HepG2 (cell line): ENCODE data around the gene MPG. TPM values are rescaled to one million over a fixed set of nuclear protein-coding genes. Genes with fewer than 3 reads are reported as not detected.

Source experiments
- ATAC-seq: fragments of 200-7000 bp; cut with Tn5 transposase; 3 replicates; pipeline ENCODE4 v1.9.1; 2020; ENCODE audit warnings: mild to moderate bottlenecking, moderate library complexity
- BruUV-seq: library from RNA; stranded (reverse); fragments of 400-500 nt; replicated peaks from 2 replicates; lab custom pipeline; 2021; lab: Mats Ljungman, UMichigan
- CTCF ChIA-PET: fragments of 300-600 bp; formaldehyde crosslinking; extraction: SDS; loops from one replicate; lab custom pipeline; 2021; ENCODE audit warnings: low total read pairs, inconsistent platforms, low intra/inter-chr PET ratio; lab: Yijun Ruan, JAX
- POLR2A ChIA-PET: fragments of 350-600 bp; sonication (Branson Sonifier 250); formaldehyde crosslinking; loops from one replicate; lab custom pipeline; 2020; ENCODE audit warnings: antibody characterized with exemption, inconsistent platforms; lab: Yijun Ruan, JAX
- DNase-seq: peaks from one replicate; pipeline ENCODE4 v3.0.0-alpha.2; 2015; ENCODE audit warnings: low spot score
- FAIRE-seq: peaks from 3 replicates; lab custom pipeline; 2011; peaks lifted over from hg19 to GRCh38; lab: Jason Lieb, UNC
- H2AFZ ChIP-seq: one replicate; pipeline ENCODE4 v1.6.1; 2011; ENCODE audit warnings: low read length, inconsistent platforms
- H3K27ac ChIP-seq: fragments of 300-600 bp; 3 replicates; pipeline ENCODE4 v1.8.0; 2011; ENCODE audit warnings: mixed run types, mild to moderate bottlenecking, mixed read lengths, low read length, inconsistent platforms; ENCODE audit not compliant: insufficient read depth; ENCODE audit errors: extremely low read length
- H3K27me3 ChIP-seq, 2 experiments: fragments of 200-600 bp in 1 of 2; 2 replicates in 1 of 2; 3 replicates in 1 of 2; pipeline versions ENCODE4 v1.6.0 to v1.8.0; 2011; ENCODE audit warnings: low read length in 2 of 2, mild to moderate bottlenecking in 2 of 2, moderate library complexity in 2 of 2, inconsistent platforms in 1 of 2; ENCODE audit not compliant: insufficient read depth in 2 of 2, control insufficient read depth in 1 of 2
- H3K36me3 ChIP-seq, 2 experiments: fragments of 200-600 bp in 1 of 2; replicated peaks in 1 of 2; 2 replicates in 1 of 2; 3 replicates in 1 of 2; pipeline versions ENCODE4 v1.5.1 to v1.8.0; 2011; ENCODE audit warnings: low read length in 2 of 2, inconsistent platforms in 1 of 2; ENCODE audit not compliant: insufficient read depth in 2 of 2, control insufficient read depth in 1 of 2
- H3K4me1 ChIP-seq: 2 replicates; pipeline ENCODE4 v1.5.1; 2012; ENCODE audit warnings: low read length, inconsistent platforms; ENCODE audit not compliant: insufficient read depth
- H3K4me2 ChIP-seq: 2 replicates; pipeline ENCODE4 v1.6.0; 2011; ENCODE audit warnings: low read depth, low read length, inconsistent platforms
- H3K4me3 ChIP-seq, 3 experiments: fragments of 200-600 bp in 1 of 3; sonication (generic), shearing (Covaris generic) in 1 of 3; replicated peaks in 1 of 3; 2 replicates each; pipeline ENCODE4 v1.5.1; 2011 to 2016; ENCODE audit warnings: low read length in 3 of 3, inconsistent platforms in 2 of 3, low read depth in 2 of 3, mild to moderate bottlenecking in 2 of 3, control low read depth in 1 of 3, mixed read lengths in 1 of 3; ENCODE audit not compliant: insufficient read depth in 1 of 3
- H3K79me2 ChIP-seq: one replicate; pipeline ENCODE4 v1.6.1; 2011; ENCODE audit warnings: low read length, inconsistent platforms; ENCODE audit not compliant: insufficient read depth
- H3K9ac ChIP-seq: 2 replicates; pipeline ENCODE4 v1.6.0; 2011; ENCODE audit warnings: mild to moderate bottlenecking, low read depth, low read length, inconsistent platforms; ENCODE audit not compliant: insufficient read depth
- H3K9me3 ChIP-seq: 2 replicates; pipeline ENCODE4 v1.5.1; 2012; ENCODE audit warnings: mild to moderate bottlenecking, low read length
- H4K20me1 ChIP-seq: 2 replicates; pipeline ENCODE4 v1.6.0; 2011; ENCODE audit warnings: inconsistent platforms, mild to moderate bottlenecking, low read length, moderate library complexity; ENCODE audit not compliant: insufficient read depth
- CTCF ChIP-seq: sonication (generic); formaldehyde crosslinking; IDR thresholded peaks from 2 replicates; pipeline ENCODE4 v1.5.0; 2020; ENCODE audit warnings: mild to moderate bottlenecking, missing genetic modification reagents, moderate library complexity
- FOXC1 ChIP-seq: sonication (generic); formaldehyde crosslinking; IDR thresholded peaks from 2 replicates; pipeline ENCODE4 v1.8.0; 2022; ENCODE audit warnings: mild to moderate bottlenecking, missing genetic modification reagents, borderline replicate concordance
- HNRNPL ChIP-seq: fragments of 200-400 bp; formaldehyde crosslinking; IDR thresholded peaks from 2 replicates; pipeline ENCODE4 v1.6.1; 2017; ENCODE audit warnings: mild to moderate bottlenecking, low read depth, low read length
- IRF2 ChIP-seq: IDR thresholded peaks from 2 replicates; pipeline ENCODE4 v1.6.1; 2018; ENCODE audit warnings: missing genetic modification reagents, missing compliant biosample characterization
- MAX ChIP-seq: IDR thresholded peaks from 2 replicates; pipeline ENCODE4 v1.6.1; 2012; ENCODE audit warnings: inconsistent platforms
- MTA1 ChIP-seq: sonication (generic); formaldehyde crosslinking; IDR thresholded peaks from 2 replicates; pipeline ENCODE4 v1.4.0; 2020; ENCODE audit warnings: missing genetic modification reagents, mild to moderate bottlenecking, borderline replicate concordance
- RBM22 ChIP-seq: fragments of 200-400 bp; formaldehyde crosslinking; optimal IDR thresholded peaks from 2 replicates; pipeline ENCODE3; 2017; ENCODE audit warnings: mild to moderate bottlenecking, low read length, moderate library complexity
- SAP130 ChIP-seq: IDR thresholded peaks from 2 replicates; pipeline ENCODE4 v1.6.1; 2016; ENCODE audit warnings: low read depth
- SIN3B ChIP-seq: fragments of 150-350 bp; IDR thresholded peaks from 2 replicates; pipeline ENCODE4 v1.6.1; 2014; ENCODE audit warnings: low read length
- SMC3 ChIP-seq: IDR thresholded peaks from 2 replicates; pipeline ENCODE4 v1.6.1; 2011; ENCODE audit warnings: low read length, improper control_type of control experiment
- STAG1 ChIP-seq: sonication (generic); formaldehyde crosslinking; IDR thresholded peaks from 2 replicates; pipeline ENCODE4 v1.4.0; 2020; ENCODE audit warnings: missing genetic modification reagents
- YEATS4 ChIP-seq: sonication (generic); formaldehyde crosslinking; IDR thresholded peaks from 2 replicates; pipeline ENCODE4 v1.4.0; 2020; ENCODE audit warnings: missing genetic modification reagents, borderline replicate concordance
- ZBTB21 ChIP-seq: sonication (generic); formaldehyde crosslinking; IDR thresholded peaks from 2 replicates; pipeline ENCODE4 v1.4.0; 2020; ENCODE audit warnings: missing genetic modification reagents
- ZBTB38 ChIP-seq: sonication (generic); formaldehyde crosslinking; IDR thresholded peaks from 2 replicates; pipeline ENCODE4 v1.5.1; 2020; ENCODE audit warnings: mild to moderate bottlenecking, missing genetic modification reagents
- WGBS: methylation state at CpG from one replicate; pipeline ENCODE4 v1.1.6; 2017; ENCODE audit warnings: low lambda C conversion rate; 5-methylcytosine and 5-hydroxymethylcytosine counted together
- in situ Hi-C: cut with HindIII; loops from 2 replicates; pipeline ENCODE4 v1.10.0; 2017; ENCODE audit warnings: low pct_unique_long_range_greater_than_20kb; ENCODE audit not compliant: extremely low pct_ligation_motif_present
- intact Hi-C: fragments of 100-400 bp; cut with micrococcal nuclease; formaldehyde crosslinking; loops from one replicate; pipeline ENCODE4 v1.10.0; 2022; ENCODE audit not compliant: unreplicated experiment
- polyA plus RNA-seq, 8 experiments: library from polyadenylated mRNA; depleted of rRNA in 3 of 8; stranded (reverse) in 7 of 8; unstranded in 1 of 8; fragments of >200 nt; fragmentation: Illumina TruSeq in 4 of 8; extraction: Trizol in 4 of 8; gene quantifications; 2 replicates each; pipeline versions ENCODE4 v1.2.1 to v1.2.3, GENCODE V29; 2011 to 2016; ENCODE audit warnings: low read depth in 4 of 8, missing spikeins in 1 of 8, mixed read lengths in 1 of 8; ENCODE audit not compliant: insufficient read depth in 1 of 8
- total RNA-seq, 5 experiments: library from RNA; depleted of rRNA; stranded (reverse); fragments of >200 nt; fragmentation: Illumina TruSeq; extraction: Trizol; gene quantifications; 2 replicates each; pipeline ENCODE4 v1.2.3, GENCODE V29; 2016; ENCODE audit warnings: low read depth in 1 of 5
- TF ChIP-seq, protein P1 (sequence below): sonication (generic); formaldehyde crosslinking; IDR thresholded peaks from 2 replicates; pipeline ENCODE4 v1.5.1; 2020; ENCODE audit warnings: mild to moderate bottlenecking, missing genetic modification reagents

MPG gene
- total and polyA plus RNA-seq, 2 of the 13 experiments (the other 11 are each of a cell fraction or from before 2014, with no cell fraction given): 59.1 to 62.5 TPM

DNA sequence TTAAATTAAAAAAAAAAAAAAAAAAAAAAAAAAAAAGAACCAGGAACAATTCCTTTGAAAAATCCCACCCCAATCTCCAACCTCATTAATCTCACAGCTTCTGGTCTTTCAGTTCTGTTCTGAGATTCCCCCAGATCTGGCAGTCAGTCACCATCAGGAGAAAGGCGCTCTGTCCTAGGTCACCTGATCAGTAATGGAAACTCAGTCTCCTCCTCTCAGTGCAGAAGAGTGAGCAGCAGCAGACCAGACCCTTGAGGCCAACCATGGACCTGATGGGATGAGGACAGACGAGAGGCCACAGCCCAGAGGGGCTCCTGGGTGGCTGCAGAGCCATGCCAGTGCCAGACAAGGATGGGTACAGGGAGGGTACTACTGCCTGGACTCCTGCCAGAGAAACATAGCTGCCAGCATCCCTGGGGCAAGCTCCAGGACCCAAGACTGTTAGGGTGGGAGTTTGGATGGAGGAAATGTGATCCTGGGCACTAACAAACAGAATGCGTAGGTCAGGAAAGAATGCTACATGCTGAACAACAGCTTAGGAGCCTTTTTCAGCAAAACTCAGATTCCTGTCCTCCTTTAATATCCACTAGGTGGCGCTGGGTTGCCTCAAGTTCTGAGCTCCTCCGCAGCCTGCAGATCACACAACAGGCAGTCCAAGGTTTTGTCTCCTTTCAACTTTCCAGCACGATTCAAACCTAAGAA is 28.7 kb downstream of the MPG start:
- Histone ChIP-seq H4K20me1 (no peaks in the 10 kb centered on the region), H3K27ac (no peak overlapping the region), H3K79me2 (no peaks in the 10 kb centered on the region), H3K4me1 (no peaks in the 10 kb centered on the region), H3K4me2 (no peak overlapping the region), H3K9me3 (no peaks in the 10 kb centered on the region), H3K36me3 (peaks cover 8 to 49% of the 10 kb centered on the region in 2 experiments; a peak in 3 of 5 replicates), H3K27me3 (no peaks in the 10 kb centered on the region), H2AFZ (no peak overlapping the region), H3K4me3 (no peak overlapping the region), H3K9ac (no peak overlapping the region)
- peak; percentile 66 for DNase-seq
- intact Hi-C loops: no loop called here
- BruUV-seq: no TSS peak
- in situ Hi-C loops: loop anchor here (5.0 kb wide), 1 partner anchor 76 kb away; the partner anchor contains the start of gene HBQ1
- FAIRE-seq: peak; percentile 88
- ATAC-seq: peak; percentile 82
- 50% methylated on average over 6 of the region's 6 CpGs for WGBS
- CTCF ChIA-PET: interaction anchor here (0.6 to 1.8 kb wide), 5 partner anchors 9 to 257 kb away, joined by 3 to 23 read pairs (median 5); partner anchors contain the start of gene HBQ1
- POLR2A ChIA-PET: interaction anchor here (0.7 to 1.1 kb wide), 3 partner anchors 8 to 74 kb away, joined by 4 to 5 read pairs (median 5); partner anchors contain the start of gene HBQ1
- TF ChIP-seq SAP130 (0 out of 2 replicates have a peak, but pooled peaks have one; percentile 40), STAG1 (CRISPR knock-in tag) (peak; percentile 84), ZBTB38 (CRISPR knock-in tag) (peak; percentile 47; the same call in 1 of the 2 replicates), ZBTB21 (CRISPR knock-in tag) (no peak), CTCF (CRISPR knock-in tag) (peak; percentile 87), FOXC1 (CRISPR knock-in tag) (0 out of 2 replicates have a peak, but pooled peaks have one; percentile 36), MAX (no peak), MTA1 (CRISPR knock-in tag) (no peak), IRF2 (CRISPR knock-in tag) (0 out of 2 replicates have a peak, but pooled peaks have one; percentile 48), HNRNPL (no peak), SIN3B (0 out of 2 replicates have a peak, but pooled peaks have one; percentile 21), RBM22 (no peak), YEATS4 (CRISPR knock-in tag) (no peak), SMC3 (peak; percentile 84)
- TF ChIP-seq, protein P1, sequence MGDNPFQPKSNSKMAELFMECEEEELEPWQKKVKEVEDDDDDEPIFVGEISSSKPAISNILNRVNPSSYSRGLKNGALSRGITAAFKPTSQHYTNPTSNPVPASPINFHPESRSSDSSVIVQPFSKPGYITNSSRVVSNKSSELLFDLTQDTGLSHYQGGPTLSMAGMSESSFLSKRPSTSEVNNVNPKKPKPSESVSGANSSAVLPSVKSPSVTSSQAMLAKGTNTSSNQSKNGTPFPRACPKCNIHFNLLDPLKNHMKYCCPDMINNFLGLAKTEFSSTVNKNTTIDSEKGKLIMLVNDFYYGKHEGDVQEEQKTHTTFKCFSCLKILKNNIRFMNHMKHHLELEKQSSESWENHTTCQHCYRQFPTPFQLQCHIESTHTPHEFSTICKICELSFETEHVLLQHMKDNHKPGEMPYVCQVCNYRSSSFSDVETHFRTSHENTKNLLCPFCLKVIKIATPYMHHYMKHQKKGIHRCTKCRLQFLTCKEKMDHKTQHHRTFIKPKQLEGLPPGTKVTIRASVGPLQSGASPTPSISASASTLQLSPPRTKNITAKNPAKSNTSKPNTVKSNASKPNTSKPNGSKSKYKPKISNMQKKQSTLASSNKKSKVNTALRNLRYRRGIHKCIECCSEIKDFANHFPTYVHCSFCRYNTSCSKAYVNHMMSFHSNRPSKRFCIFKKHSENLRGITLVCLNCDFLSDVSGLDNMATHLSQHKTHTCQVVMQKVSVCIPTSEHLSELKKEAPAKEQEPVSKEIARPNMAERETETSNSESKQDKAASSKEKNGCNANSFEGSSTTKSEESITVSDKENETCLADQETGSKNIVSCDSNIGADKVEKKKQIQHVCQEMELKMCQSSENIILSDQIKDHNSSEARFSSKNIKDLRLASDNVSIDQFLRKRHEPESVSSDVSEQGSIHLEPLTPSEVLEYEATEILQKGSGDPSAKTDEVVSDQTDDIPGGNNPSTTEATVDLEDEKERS (CRISPR knock-in tag): no peak
